ENCODE measurements around the gene ZNF519. TPM values are rescaled to one million over a fixed set of nuclear protein-coding genes. Genes with fewer than 3 reads are reported as not detected.
"Not testable (repeated sequence)": the region's sequence is repeated elsewhere in the genome, so short reads cannot be mapped to it uniquely, and the experiment has no call there.

The ZNF519 gene
- total RNA-seq (10 to 100 TPM in 3 of 5 donors, 1 to 10 TPM in 2; 6.1 to 12.3 (median 10.4) TPM), total RNA-seq (1.2 to 14.5 (median 7.8) reads per million in 29 experiments)
- total RNA-seq (2013) = 9.7 TPM

GRCh38 chr18:14132271-14132700 is at the start of gene ZNF519:
Gene ZNF519, minus strand, starts transcription at chr18:14132435. Its CDS starts 158 bp downstream, at chr18:14132277.
- peak within 1 kb of the TSS; percentile 81 to 86 for H3K27ac Mint-ChIP-seq
- H3K9me3 ChIP-seq; CTCF ChIA-PET; H3K36me3 ChIP-seq (ENCODE audit: control insufficient read depth in 2 of 2, extremely low read depth in 1 of 2, insufficient read depth in 1 of 2, low read length in 1 of 2); POLR2A ChIA-PET; H3K27me3 Mint-ChIP-seq; H3K36me3 Mint-ChIP-seq; H3K27me3 ChIP-seq (replicated peaks in 1 of 2; ENCODE audit: control insufficient read depth in 2 of 2, extremely low read depth in 1 of 2, insufficient read depth in 2 of 2, low read length in 1 of 2); H3K9me3 Mint-ChIP-seq; H3K4me1 ChIP-seq (ENCODE audit: control insufficient read depth in 1 of 2, extremely low read depth in 1 of 2, insufficient read depth in 2 of 2, low read length in 2 of 2): not testable (repeated sequence)
- peaks cover 19 to 28% (median 28%) of the 10 kb centered on the region in 3 donors for H3K4me1 Mint-ChIP-seq
- peak within 1 kb of the TSS; percentile 44 for H3K27ac ChIP-seq (ENCODE audit: low read length)
- peak within 1 kb of the TSS; percentile 90 to 91 (median 91) for H3K4me3 Mint-ChIP-seq
- 0% methylated on average over 17 of the region's 20 CpGs for WGBS (ENCODE audit: insufficient coverage)
- peak; percentile 100 for ATAC-seq (replicated peaks in 1 of 4)
- DNase-seq = peak; percentile 74 to 93 (median 87)
- peak within 1 kb of the TSS; percentile 64 to 67 for H3K4me3 ChIP-seq (ENCODE audit: control insufficient read depth in 1 of 2, extremely low read depth in 1 of 2, low read length in 1 of 2)

DNA sequence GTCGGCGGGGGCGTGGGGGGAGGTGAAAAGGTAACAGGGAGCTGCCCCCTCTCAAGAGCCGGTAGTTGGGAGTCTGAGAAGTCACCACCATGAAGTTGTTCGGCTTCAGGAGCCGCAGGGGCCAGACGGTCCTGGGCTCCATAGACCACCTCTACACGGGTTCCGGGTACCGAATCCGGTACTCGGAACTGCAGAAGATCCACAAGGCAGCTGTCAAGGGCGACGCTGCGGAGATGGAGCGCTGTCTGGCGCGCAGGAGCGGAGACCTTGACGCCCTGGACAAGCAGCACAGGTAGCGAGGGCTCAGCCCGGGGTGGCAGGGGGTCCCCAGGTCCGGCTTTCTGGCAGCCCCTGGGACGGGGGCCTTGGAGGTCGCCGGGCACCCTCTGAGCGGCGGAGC is 47.1 kb upstream of the ZNF519 start:
- Mint-ChIP-seq H3K27me3 (no peaks in the 10 kb centered on the region), H3K9me3 (no peaks in the 10 kb centered on the region), H3K27ac (peak overlapping the region in 1 of 2 donors; percentile 56), H3K4me1 (peaks cover 6 to 13% (median 7%) of the 10 kb centered on the region in 3 donors), H3K36me3 (no peaks in the 10 kb centered on the region), H3K4me3 (peak overlapping the region; percentile 85 to 88 (median 87))
- no peak overlapping the region for H3K27ac ChIP-seq (ENCODE audit: low read length)
- peaks cover 0 to 15% of the 10 kb centered on the region in 2 experiments for H3K4me1 ChIP-seq (ENCODE audit: control insufficient read depth in 1 of 2, extremely low read depth in 1 of 2, insufficient read depth in 2 of 2, low read length in 2 of 2)
- H3K4me3 ChIP-seq (ENCODE audit: control insufficient read depth in 1 of 2, extremely low read depth in 1 of 2, low read length in 1 of 2) = peak overlapping the region in 1 of 2 donors; percentile 55
- 37% methylated on average over 13 of the region's 28 CpGs for WGBS (ENCODE audit: insufficient coverage)
- no peaks in the 10 kb centered on the region for H3K36me3 ChIP-seq (ENCODE audit: control insufficient read depth in 2 of 2, extremely low read depth in 1 of 2, insufficient read depth in 1 of 2, low read length in 1 of 2)
- H3K27me3 ChIP-seq (replicated peaks in 1 of 2; ENCODE audit: control insufficient read depth in 2 of 2, extremely low read depth in 1 of 2, insufficient read depth in 2 of 2, low read length in 1 of 2) = no peaks in the 10 kb centered on the region
- no peaks in the 10 kb centered on the region for H3K9me3 ChIP-seq
- CTCF ChIA-PET = no interaction called here
- DNase-seq (peak in 4 of 35 experiments; percentile 19 to 33 (median 22)), ATAC-seq (replicated peaks in 1 of 4) (peak; percentile 35 to 45 (median 40))
- POLR2A ChIA-PET = no interaction called here

GRCh38 chr18:14178321-14179196 is 46.3 kb upstream of the ZNF519 start:
- CTCF ChIA-PET = interaction anchor here in 1 of 2 donors (0.8 kb wide), 1 partner anchor 336 kb away, joined by 3 read pairs; no protein-coding TSS in a partner anchor
- H3K36me3 ChIP-seq (ENCODE audit: control insufficient read depth in 2 of 2, extremely low read depth in 1 of 2, insufficient read depth in 1 of 2, low read length in 1 of 2); H3K36me3 Mint-ChIP-seq; H3K27ac ChIP-seq (ENCODE audit: low read length); POLR2A ChIA-PET; H3K9me3 Mint-ChIP-seq; H3K9me3 ChIP-seq; H3K27me3 Mint-ChIP-seq; H3K27me3 ChIP-seq (replicated peaks in 1 of 2; ENCODE audit: control insufficient read depth in 2 of 2, extremely low read depth in 1 of 2, insufficient read depth in 2 of 2, low read length in 1 of 2): not testable (repeated sequence)
- H3K27ac Mint-ChIP-seq = peak overlapping the region; percentile 39 to 56
- H3K4me1 ChIP-seq (ENCODE audit: control insufficient read depth in 1 of 2, extremely low read depth in 1 of 2, insufficient read depth in 2 of 2, low read length in 2 of 2) = peaks cover 0 to 15% of the 10 kb centered on the region in 2 experiments
- peak; percentile 59 to 84 (median 73) for DNase-seq
- peaks cover 6 to 13% (median 7%) of the 10 kb centered on the region in 3 donors for H3K4me1 Mint-ChIP-seq
- ATAC-seq (replicated peaks in 1 of 4) = peak; percentile 82 to 87 (median 86)
- peak overlapping the region; percentile 51 to 55 for H3K4me3 ChIP-seq (ENCODE audit: control insufficient read depth in 1 of 2, extremely low read depth in 1 of 2, low read length in 1 of 2)
- peak overlapping the region; percentile 85 to 88 (median 87) for H3K4me3 Mint-ChIP-seq
- WGBS (ENCODE audit: insufficient coverage) = 32% methylated on average over 53 of the region's 61 CpGs

DNA sequence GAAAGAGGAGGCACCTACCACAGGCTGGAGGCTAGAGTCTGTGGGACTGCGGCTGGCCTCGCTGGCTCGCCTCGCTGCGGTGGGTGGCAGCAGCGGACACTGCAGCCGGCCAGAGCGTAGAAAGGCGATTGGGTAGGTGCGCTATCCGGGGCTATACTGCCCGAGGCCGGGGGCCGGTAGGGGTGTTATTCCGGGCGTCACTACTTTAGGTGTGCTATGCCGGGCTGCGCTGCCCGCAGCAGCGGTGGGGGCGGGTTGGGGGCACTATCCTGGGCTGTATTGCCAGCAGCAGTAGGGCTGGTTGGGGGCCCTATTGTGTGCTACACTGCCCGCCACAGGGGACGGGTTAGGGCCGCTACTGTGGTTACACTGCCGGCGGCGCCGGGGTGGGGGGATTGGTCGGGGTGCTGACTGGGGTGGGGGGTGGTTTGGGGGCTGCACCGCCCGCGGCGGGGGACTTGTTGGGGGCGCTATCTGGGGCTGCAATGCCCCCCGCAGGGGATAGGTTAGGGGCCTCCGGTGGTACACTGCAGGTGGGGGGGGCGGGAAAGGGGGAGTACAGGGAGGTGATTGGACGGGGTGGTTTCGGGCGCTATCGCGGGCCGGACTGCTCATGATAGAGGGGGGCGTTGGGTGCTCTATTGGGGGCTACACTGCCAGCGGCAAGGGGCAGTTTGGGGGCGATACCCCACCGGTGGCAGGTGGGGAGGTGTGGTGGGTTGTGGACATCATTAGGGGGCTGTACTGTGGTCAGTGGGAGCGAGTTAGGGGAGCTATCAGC is 45.5 kb upstream of the ZNF519 start:
- POLR2A ChIA-PET; H3K27me3 Mint-ChIP-seq; H3K4me3 ChIP-seq (ENCODE audit: control insufficient read depth in 1 of 2, extremely low read depth in 1 of 2, low read length in 1 of 2); H3K27ac ChIP-seq (ENCODE audit: low read length); H3K36me3 Mint-ChIP-seq; ATAC-seq (replicated peaks in 1 of 4); H3K9me3 Mint-ChIP-seq; H3K36me3 ChIP-seq (ENCODE audit: control insufficient read depth in 2 of 2, extremely low read depth in 1 of 2, insufficient read depth in 1 of 2, low read length in 1 of 2); H3K27me3 ChIP-seq (replicated peaks in 1 of 2; ENCODE audit: control insufficient read depth in 2 of 2, extremely low read depth in 1 of 2, insufficient read depth in 2 of 2, low read length in 1 of 2); CTCF ChIA-PET; H3K9me3 ChIP-seq; H3K27ac Mint-ChIP-seq; DNase-seq: not testable (repeated sequence)
- 95% methylated on average over 20 of the region's 48 CpGs for WGBS (ENCODE audit: insufficient coverage)
- Mint-ChIP-seq H3K4me1 (peaks cover 6 to 13% (median 7%) of the 10 kb centered on the region in 3 donors), H3K4me3 (peak overlapping the region; percentile 85 to 88 (median 87))
- peaks cover 0 to 15% of the 10 kb centered on the region in 2 experiments for H3K4me1 ChIP-seq (ENCODE audit: control insufficient read depth in 1 of 2, extremely low read depth in 1 of 2, insufficient read depth in 2 of 2, low read length in 2 of 2)

DNA sequence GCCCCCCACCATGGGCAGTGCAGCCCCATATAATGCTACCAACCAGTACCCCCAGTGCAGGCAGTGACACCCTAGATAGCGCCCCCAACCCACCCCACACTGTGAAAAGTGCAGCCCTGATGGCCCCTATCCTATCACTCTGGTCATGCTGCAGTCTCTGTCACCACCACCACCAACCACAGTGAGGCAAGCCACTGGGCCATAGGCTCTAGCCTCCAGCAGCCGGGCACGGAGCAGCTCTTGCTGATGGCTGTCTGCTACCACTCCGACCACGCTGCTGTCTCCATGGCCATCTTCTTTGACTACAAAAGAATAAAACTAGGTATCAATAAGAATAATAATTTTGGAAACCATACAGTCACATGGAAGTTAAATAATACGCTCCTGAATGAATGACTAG is 43.2 kb upstream of the ZNF519 start:
- H3K27me3 ChIP-seq (replicated peaks in 1 of 2; ENCODE audit: control insufficient read depth in 2 of 2, extremely low read depth in 1 of 2, insufficient read depth in 2 of 2, low read length in 1 of 2); ATAC-seq (replicated peaks in 1 of 4); H3K36me3 ChIP-seq (ENCODE audit: control insufficient read depth in 2 of 2, extremely low read depth in 1 of 2, insufficient read depth in 1 of 2, low read length in 1 of 2); H3K27ac ChIP-seq (ENCODE audit: low read length); H3K36me3 Mint-ChIP-seq; H3K9me3 Mint-ChIP-seq; H3K27me3 Mint-ChIP-seq; POLR2A ChIA-PET; DNase-seq; CTCF ChIA-PET; H3K9me3 ChIP-seq; H3K4me3 Mint-ChIP-seq; H3K4me3 ChIP-seq (ENCODE audit: control insufficient read depth in 1 of 2, extremely low read depth in 1 of 2, low read length in 1 of 2): not testable (repeated sequence)
- Mint-ChIP-seq H3K27ac (peak overlapping the region in 1 of 2 donors; percentile 17), H3K4me1 (peaks cover 6 to 10% (median 7%) of the 10 kb centered on the region in 3 donors)
- peaks cover 0 to 15% of the 10 kb centered on the region in 2 experiments for H3K4me1 ChIP-seq (ENCODE audit: control insufficient read depth in 1 of 2, extremely low read depth in 1 of 2, insufficient read depth in 2 of 2, low read length in 2 of 2)
- 57% methylated on average over 1 of the region's 6 CpGs for WGBS (ENCODE audit: insufficient coverage)

GRCh38 chr18:14174706-14175085 is 42.5 kb upstream of the ZNF519 start:
- CTCF ChIA-PET = no interaction called here
- H3K27ac Mint-ChIP-seq = peak overlapping the region in 1 of 2 donors; percentile 39
- H3K9me3 Mint-ChIP-seq = no peaks in the 10 kb centered on the region

More at GRCh38 chr18:14174706-14175085, 42.5 kb upstream of the ZNF519 start:
- DNase-seq (peak in 3 of 35 experiments; percentile 5 to 25 (median 18)), ATAC-seq (replicated peaks in 1 of 4) (peak in 1 of 4 experiments; percentile 26)
- peaks cover under 1 to 4% (median 1%) of the 10 kb centered on the region in 3 donors for H3K4me1 Mint-ChIP-seq
- H3K36me3 ChIP-seq (ENCODE audit: control insufficient read depth in 2 of 2, extremely low read depth in 1 of 2, insufficient read depth in 1 of 2, low read length in 1 of 2) = no peaks in the 10 kb centered on the region
- H3K9me3 ChIP-seq = no peaks in the 10 kb centered on the region
- WGBS (ENCODE audit: insufficient coverage) = 43% methylated on average over 4 of the region's 5 CpGs
- peaks cover 0 to 15% of the 10 kb centered on the region in 2 experiments for H3K4me1 ChIP-seq (ENCODE audit: control insufficient read depth in 1 of 2, extremely low read depth in 1 of 2, insufficient read depth in 2 of 2, low read length in 2 of 2)
- H3K27ac ChIP-seq (ENCODE audit: low read length) = no peak overlapping the region
- H3K4me3 Mint-ChIP-seq = no peak overlapping the region
- no peak overlapping the region for H3K4me3 ChIP-seq (ENCODE audit: control insufficient read depth in 1 of 2, extremely low read depth in 1 of 2, low read length in 1 of 2)
- H3K36me3 Mint-ChIP-seq = no peaks in the 10 kb centered on the region
- no peaks in the 10 kb centered on the region for H3K27me3 Mint-ChIP-seq
- no peaks in the 10 kb centered on the region for H3K27me3 ChIP-seq (replicated peaks in 1 of 2; ENCODE audit: control insufficient read depth in 2 of 2, extremely low read depth in 1 of 2, insufficient read depth in 2 of 2, low read length in 1 of 2)
- POLR2A ChIA-PET = no interaction called here

Measured in T-cell (primary cell).